H1 (cell line): Measurements from ENCODE around the gene KLHDC7B.

Experiments
- CHD1 ChIP-seq: IDR thresholded peaks from 2 replicates; pipeline ENCODE4 v1.6.1; 2012; ENCODE audit warnings: low read depth, low read length, improper control_type of control experiment
- CHD2 ChIP-seq: IDR thresholded peaks from 2 replicates; pipeline ENCODE4 v1.6.1; 2012; ENCODE audit warnings: low read length, improper control_type of control experiment
- CTCF ChIP-seq, 3 experiments: IDR thresholded peaks; 1 replicate in 2 of 3; 2 replicates in 1 of 3; pipeline versions ENCODE4 v1.5.1 to v1.6.1; 2011; ENCODE audit warnings: low read length in 3 of 3, mild to moderate bottlenecking in 3 of 3, inconsistent platforms in 2 of 3, low read depth in 1 of 3, moderate library complexity in 1 of 3; ENCODE audit not compliant: insufficient read depth in 1 of 3; ENCODE audit errors: control extremely low read depth in 1 of 3
- EP300 ChIP-seq, 2 experiments: IDR thresholded peaks; 1 replicate in 1 of 2; 2 replicates in 1 of 2; pipeline ENCODE4 v1.6.1; 2011 to 2012; ENCODE audit warnings: low read depth in 2 of 2, low read length in 2 of 2, mild to moderate bottlenecking in 2 of 2, borderline replicate concordance in 1 of 2, inconsistent platforms in 1 of 2, moderate library complexity in 1 of 2
- GTF2F1 ChIP-seq: IDR thresholded peaks from 2 replicates; pipeline ENCODE4 v1.6.1; 2012; ENCODE audit warnings: low read depth, low read length, improper control_type of control experiment, borderline replicate concordance
- POLR2A ChIP-seq, 2 experiments: IDR thresholded peaks; 1 replicate in 1 of 2; 2 replicates in 1 of 2; pipeline ENCODE4 v1.6.1; 2011; ENCODE audit warnings: low read depth in 2 of 2, low read length in 2 of 2, mild to moderate bottlenecking in 2 of 2; ENCODE audit errors: control extremely low read depth in 1 of 2
- POLR2AphosphoS5 ChIP-seq: IDR thresholded peaks from 2 replicates; pipeline ENCODE4 v1.6.1; 2011; ENCODE audit warnings: low read depth, low read length
- TAF1 ChIP-seq: IDR thresholded peaks from 2 replicates; pipeline ENCODE4 v1.6.1; 2011; ENCODE audit warnings: mild to moderate bottlenecking, low read depth, low read length

- no peak for TF ChIP-seq POLR2AphosphoS5
- no peak for TF ChIP-seq CTCF (IDR thresholded peaks at IDR 0.05; ENCODE audit: control extremely low read depth in 1 of 3, insufficient read depth in 1 of 3, low read depth in 1 of 3, low read length in 3 of 3)
- no peak for TF ChIP-seq GTF2F1
- no peak for TF ChIP-seq TAF1
- no peak for TF ChIP-seq POLR2A (IDR thresholded peaks at IDR 0.05; ENCODE audit: control extremely low read depth in 1 of 2, low read depth in 2 of 2, low read length in 2 of 2)
- no peak for TF ChIP-seq CHD2
- no peak for TF ChIP-seq CHD1
- no peak for TF ChIP-seq EP300 (IDR thresholded peaks at IDR 0.05; ENCODE audit: borderline replicate concordance in 1 of 2, low read depth in 2 of 2, low read length in 2 of 2)
These were observed 42.8 kb upstream of the KLHDC7B start for GRCh38 chr22:50502628-50503474.
